ENCODE results near the gene RAPSN.

The RAPSN gene

GRCh38 chr11:47448566-47449427 lies at the start of gene RAPSN:
Gene RAPSN, minus strand, starts transcription at chr11:47449136. Its CDS starts 172 bp downstream, at chr11:47448964.
- no peak for DNase-seq

GRCh38 chr11:47498149-47498548 lies 49.2 kb upstream of the RAPSN start:
- DNase-seq = no peak

GRCh38 chr11:47496808-47497207 lies 47.9 kb upstream of the RAPSN start:
- no peak for DNase-seq

- DNase-seq = no peak
Observed at GRCh38 chr11:47495856-47496217, 46.9 kb upstream of the RAPSN start.

- DNase-seq = no peak
Observed at GRCh38 chr11:47495011-47495855, 46.3 kb upstream of the RAPSN start.

- DNase-seq = no peak
Observed at GRCh38 chr11:47489395-47489755, 40.4 kb upstream of the RAPSN start.

- no peak for DNase-seq
Observed at GRCh38 chr11:47488674-47489394, 39.9 kb upstream of the RAPSN start.

- no peak for DNase-seq
Observed at GRCh38 chr11:47488111-47488510, 39.2 kb upstream of the RAPSN start.

- DNase-seq = no peak
Observed at GRCh38 chr11:47487421-47487820, 38.5 kb upstream of the RAPSN start.

GRCh38 chr11:47485107-47485506 lies 36.2 kb upstream of the RAPSN start:
- DNase-seq = no peak

- no peak for DNase-seq
Observed at GRCh38 chr11:47483457-47483856, 34.5 kb upstream of the RAPSN start.

- DNase-seq = no peak
Observed at GRCh38 chr11:47480762-47481161, 31.8 kb upstream of the RAPSN start.

- DNase-seq = no peak
Observed at GRCh38 chr11:47478651-47479329, 29.9 kb upstream of the RAPSN start.

- DNase-seq = no peak
Observed at GRCh38 chr11:47477753-47478152, 28.8 kb upstream of the RAPSN start.

GRCh38 chr11:47477323-47477722 lies 28.4 kb upstream of the RAPSN start:
- DNase-seq = no peak

GRCh38 chr11:47470671-47471070 lies 21.7 kb upstream of the RAPSN start:
- DNase-seq = no peak

- no peak for DNase-seq
Observed at GRCh38 chr11:47469361-47470179, 20.6 kb upstream of the RAPSN start.

GRCh38 chr11:47468598-47469214 lies 19.8 kb upstream of the RAPSN start:
- no peak for DNase-seq

GRCh38 chr11:47467357-47467756 lies 18.4 kb upstream of the RAPSN start:
- DNase-seq = no peak

GRCh38 chr11:47466701-47467250 lies 17.8 kb upstream of the RAPSN start:
- DNase-seq = no peak

- DNase-seq = no peak
Observed at GRCh38 chr11:47466201-47466600, 17.3 kb upstream of the RAPSN start.

Data from CD4-positive, alpha-beta T cell treated with Interleukin-17A for 1 hour (primary cell).